ENCODE results near the gene ZNF627.

The ZNF627 gene

GRCh38 chr19:11597202-11598102, at the start of gene ZNF627:
Gene ZNF627 (plus strand): TSS chr19:11597483. CDS start chr19:11597628, 145 bp downstream.
- CTCF ChIA-PET: interaction anchor here (0.6 kb wide), 2 partner anchors 54 to 307 kb away, joined by 3 to 5 read pairs; no protein-coding TSS in a partner anchor
- DNase-seq (ENCODE audit: low spot score): peak; percentile 99
- POLR2A ChIA-PET (ENCODE audit: low non-redundant PET): interaction anchor here (0.6 to 0.7 kb wide), 3 partner anchors 16 to 52 kb away, joined by 9 to 16 read pairs (median 9); no protein-coding TSS in a partner anchor
- no peak for TF ChIP-seq CTCF (conservative IDR thresholded peaks at IDR 0.05; ENCODE audit: low read depth)
- peak within 1 kb of the TSS; percentile 83 for H3K27ac ChIP-seq

GRCh38 chr19:11547929-11548700, 49.2 kb upstream of the ZNF627 start:
- ChIA-PET POLR2A (ENCODE audit: low non-redundant PET) (no interaction called here), CTCF (interaction anchor here (0.6 kb wide), 2 partner anchors 42 to 47 kb away, joined by 3 to 4 read pairs; partner anchors contain the start of gene ZNF653)
- TF ChIP-seq CTCF (conservative IDR thresholded peaks at IDR 0.05; ENCODE audit: low read depth): no peak
- DNase-seq (ENCODE audit: low spot score): no peak
- H3K27ac ChIP-seq: no peak overlapping the region

GRCh38 chr19:11549386-11549953, 47.8 kb upstream of the ZNF627 start:
- TF ChIP-seq CTCF (conservative IDR thresholded peaks at IDR 0.05; ENCODE audit: low read depth): no peak
- CTCF ChIA-PET: interaction anchor here (0.6 kb wide), 1 partner anchor 88 kb away, joined by 3 read pairs; no protein-coding TSS in a partner anchor

GRCh38 chr19:11550265-11550664, 47.0 kb upstream of the ZNF627 start:
- no peak overlapping the region for H3K27ac ChIP-seq
- ChIA-PET CTCF (no interaction called here), POLR2A (ENCODE audit: low non-redundant PET) (no interaction called here)
- no peak for DNase-seq (ENCODE audit: low spot score)
- no peak for TF ChIP-seq CTCF (conservative IDR thresholded peaks at IDR 0.05; ENCODE audit: low read depth)

More at GRCh38 chr19:11549386-11549953, 47.8 kb upstream of the ZNF627 start:
- POLR2A ChIA-PET (ENCODE audit: low non-redundant PET): no interaction called here
- H3K27ac ChIP-seq: no peak overlapping the region
- no peak for DNase-seq (ENCODE audit: low spot score)

- TF ChIP-seq CTCF (conservative IDR thresholded peaks at IDR 0.05; ENCODE audit: low read depth): no peak
- DNase-seq (ENCODE audit: low spot score): no peak
- POLR2A ChIA-PET (ENCODE audit: low non-redundant PET): interaction anchor here (0.5 kb wide), 1 partner anchor 19 kb away, joined by 5 read pairs; no protein-coding TSS in a partner anchor
- peak overlapping the region; percentile 40 for H3K27ac ChIP-seq
- CTCF ChIA-PET: interaction anchor here (0.5 kb wide), 1 partner anchor 293 kb away, joined by 4 read pairs; no protein-coding TSS in a partner anchor
Measured at GRCh38 chr19:11551603-11552235, 45.6 kb upstream of the ZNF627 start.
